PC-9 (cell line): ENCODE data around the gene TNFRSF1A.

Experiments
- CTCF ChIP-seq: fragments of 200-600 bp; sonication (generic); conservative IDR thresholded peaks from 2 replicates; pipeline ENCODE4 v1.6.1; 2017; ENCODE audit warnings: mixed run types, antibody characterized with exemption, mild to moderate bottlenecking, moderate library complexity
- EZH2 ChIP-seq: fragments of 200-600 bp; sonication (generic); IDR thresholded peaks from 2 replicates; pipeline ENCODE4 v1.8.0; 2017; ENCODE audit warnings: antibody characterized with exemption, low read depth

GRCh38 chr12:6374786-6375160, 32.9 kb upstream of the TNFRSF1A start:
- no peak for TF ChIP-seq CTCF
- no peak for TF ChIP-seq EZH2
